T-helper 1 cell treated with Interleukin-12 subunit alpha and Interleukin-12 subunit beta and Interleukin-4 antibody, amounts not matched to agents 30 μg/mL and 1 μg/mL, for 36 hours (primary cell): ENCODE data around the gene SPSB3.

Experiments used
- H3K27ac Mint-ChIP-seq: one replicate; pipeline ENCODE4 v1.8.0; 2021; ENCODE audit warnings: mild to moderate bottlenecking, mixed read lengths
- H3K27me3 Mint-ChIP-seq: one replicate; pipeline ENCODE4 v1.8.0; 2021; ENCODE audit warnings: low read depth, mixed read lengths
- H3K36me3 Mint-ChIP-seq: one replicate; pipeline ENCODE4 v1.8.0; 2021; ENCODE audit warnings: low read depth, mixed read lengths
- H3K4me1 Mint-ChIP-seq: one replicate; pipeline ENCODE4 v1.8.0; 2021; ENCODE audit warnings: low read depth, mixed read lengths
- H3K4me3 Mint-ChIP-seq: one replicate; pipeline ENCODE4 v1.8.0; 2021; ENCODE audit warnings: mild to moderate bottlenecking, moderate library complexity, mixed read lengths
- H3K9me3 Mint-ChIP-seq: one replicate; pipeline ENCODE4 v1.8.0; 2021; ENCODE audit warnings: mixed read lengths

Gene SPSB3

DNA sequence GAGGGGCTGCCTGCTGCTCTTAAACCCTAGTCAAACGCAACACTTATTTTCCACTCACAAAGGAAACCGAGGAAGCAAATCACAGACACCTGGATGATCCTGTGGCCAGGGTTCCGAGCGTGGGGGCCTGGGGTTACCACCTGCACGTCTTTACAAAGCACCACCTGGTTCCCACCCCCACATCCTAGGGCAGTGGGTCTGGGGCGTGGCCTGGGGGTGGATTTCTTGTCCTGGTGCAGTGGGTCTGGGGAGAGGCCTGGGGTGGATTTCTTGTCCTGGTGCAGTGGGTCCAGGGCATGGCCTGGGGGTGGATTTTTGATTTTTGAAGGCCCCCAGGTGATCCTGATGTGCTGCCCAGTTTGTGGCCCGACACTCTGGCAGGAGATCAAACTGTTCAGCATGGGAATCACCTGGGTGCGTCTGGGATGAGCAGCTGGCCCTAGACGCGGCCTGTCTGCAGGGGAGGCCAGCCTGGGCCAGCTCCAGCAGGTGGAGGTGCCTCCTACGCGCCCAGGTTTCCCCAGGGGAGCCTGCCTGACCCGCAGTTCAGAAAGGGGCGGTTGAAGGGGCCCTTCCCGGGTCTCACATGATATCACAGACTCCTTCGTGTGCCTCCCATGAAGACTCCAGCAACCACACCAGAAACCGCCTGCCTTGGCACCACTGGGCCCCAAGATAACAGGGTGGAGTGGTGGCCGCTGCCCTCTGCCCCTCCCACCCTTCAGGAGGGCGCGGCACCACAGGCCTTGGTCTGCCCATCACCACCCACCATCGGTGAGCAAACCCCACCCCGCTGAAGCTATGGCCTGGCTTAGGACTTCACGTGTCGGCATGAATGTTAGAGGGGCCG is 38.0 kb upstream of the SPSB3 start:
- Mint-ChIP-seq H3K9me3 (no peaks in the 10 kb centered on the region), H3K36me3 (peaks cover 4% of the 10 kb centered on the region), H3K4me3 (no peak overlapping the region), H3K27me3 (no peaks in the 10 kb centered on the region), H3K27ac (no peak overlapping the region), H3K4me1 (peaks cover 8% of the 10 kb centered on the region)

GRCh38 chr16:1819611-1820010 is 37.2 kb upstream of the SPSB3 start:
- no peak overlapping the region for H3K4me3 Mint-ChIP-seq
- no peaks in the 10 kb centered on the region for H3K9me3 Mint-ChIP-seq
- peaks cover 7% of the 10 kb centered on the region for H3K4me1 Mint-ChIP-seq
- peaks cover 5% of the 10 kb centered on the region for H3K36me3 Mint-ChIP-seq
- H3K27ac Mint-ChIP-seq: no peak overlapping the region
- no peaks in the 10 kb centered on the region for H3K27me3 Mint-ChIP-seq

GRCh38 chr16:1818873-1819525 is 36.6 kb upstream of the SPSB3 start:
- Mint-ChIP-seq H3K4me3 (no peak overlapping the region), H3K4me1 (peaks cover 4% of the 10 kb centered on the region), H3K9me3 (no peaks in the 10 kb centered on the region), H3K27ac (no peak overlapping the region), H3K27me3 (no peaks in the 10 kb centered on the region), H3K36me3 (peaks cover 5% of the 10 kb centered on the region)

- no peak overlapping the region for H3K4me3 Mint-ChIP-seq
- H3K4me1 Mint-ChIP-seq: peaks cover 3% of the 10 kb centered on the region
- no peaks in the 10 kb centered on the region for H3K27me3 Mint-ChIP-seq
- no peak overlapping the region for H3K27ac Mint-ChIP-seq
- H3K36me3 Mint-ChIP-seq: peaks cover 8% of the 10 kb centered on the region
- H3K9me3 Mint-ChIP-seq: no peaks in the 10 kb centered on the region
These were observed 36.0 kb upstream of the SPSB3 start for GRCh38 chr16:1818204-1818872.

DNA sequence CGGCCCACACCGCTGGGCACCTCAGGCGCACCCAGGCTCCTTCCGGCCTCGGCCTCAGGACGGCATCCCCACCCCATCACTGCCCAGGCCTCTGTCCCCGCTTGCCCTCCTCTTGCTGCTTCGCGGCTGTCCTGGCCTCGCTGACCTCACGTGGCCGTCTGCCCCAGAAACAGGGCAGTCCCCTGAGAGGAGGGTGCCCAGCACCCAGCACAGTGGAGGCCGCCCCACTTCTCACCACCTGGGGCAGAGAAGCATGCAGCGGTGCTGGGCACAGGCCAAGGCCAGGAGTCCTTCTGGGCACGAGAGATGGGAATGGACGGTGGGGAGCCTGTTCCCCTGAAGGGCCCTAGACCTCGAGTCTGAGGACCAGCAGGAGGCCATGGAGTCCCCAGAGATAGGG is 35.3 kb upstream of the SPSB3 start:
- Mint-ChIP-seq H3K27me3 (no peaks in the 10 kb centered on the region), H3K36me3 (peaks cover 11% of the 10 kb centered on the region), H3K9me3 (no peaks in the 10 kb centered on the region), H3K27ac (no peak overlapping the region), H3K4me3 (no peak overlapping the region), H3K4me1 (peaks cover 3% of the 10 kb centered on the region)

DNA sequence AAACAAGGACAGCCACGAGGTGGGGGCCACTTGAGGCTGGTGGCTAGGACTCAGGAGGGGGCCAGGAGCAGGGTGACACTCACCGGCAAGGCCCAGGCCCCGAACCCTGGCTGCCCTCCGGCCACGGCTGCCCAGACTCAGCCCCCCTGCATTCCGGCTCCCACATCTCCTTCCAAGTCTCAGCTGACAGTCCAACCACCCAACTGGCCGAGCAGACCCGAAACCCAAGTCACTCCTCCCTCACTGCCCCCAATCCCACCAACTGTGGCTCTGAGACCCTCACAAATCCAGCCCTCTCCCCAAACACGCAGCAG is 34.9 kb upstream of the SPSB3 start:
- Mint-ChIP-seq H3K36me3 (peaks cover 11% of the 10 kb centered on the region), H3K4me3 (no peak overlapping the region), H3K4me1 (peaks cover 3% of the 10 kb centered on the region), H3K27ac (no peak overlapping the region), H3K9me3 (no peaks in the 10 kb centered on the region), H3K27me3 (no peaks in the 10 kb centered on the region)

DNA sequence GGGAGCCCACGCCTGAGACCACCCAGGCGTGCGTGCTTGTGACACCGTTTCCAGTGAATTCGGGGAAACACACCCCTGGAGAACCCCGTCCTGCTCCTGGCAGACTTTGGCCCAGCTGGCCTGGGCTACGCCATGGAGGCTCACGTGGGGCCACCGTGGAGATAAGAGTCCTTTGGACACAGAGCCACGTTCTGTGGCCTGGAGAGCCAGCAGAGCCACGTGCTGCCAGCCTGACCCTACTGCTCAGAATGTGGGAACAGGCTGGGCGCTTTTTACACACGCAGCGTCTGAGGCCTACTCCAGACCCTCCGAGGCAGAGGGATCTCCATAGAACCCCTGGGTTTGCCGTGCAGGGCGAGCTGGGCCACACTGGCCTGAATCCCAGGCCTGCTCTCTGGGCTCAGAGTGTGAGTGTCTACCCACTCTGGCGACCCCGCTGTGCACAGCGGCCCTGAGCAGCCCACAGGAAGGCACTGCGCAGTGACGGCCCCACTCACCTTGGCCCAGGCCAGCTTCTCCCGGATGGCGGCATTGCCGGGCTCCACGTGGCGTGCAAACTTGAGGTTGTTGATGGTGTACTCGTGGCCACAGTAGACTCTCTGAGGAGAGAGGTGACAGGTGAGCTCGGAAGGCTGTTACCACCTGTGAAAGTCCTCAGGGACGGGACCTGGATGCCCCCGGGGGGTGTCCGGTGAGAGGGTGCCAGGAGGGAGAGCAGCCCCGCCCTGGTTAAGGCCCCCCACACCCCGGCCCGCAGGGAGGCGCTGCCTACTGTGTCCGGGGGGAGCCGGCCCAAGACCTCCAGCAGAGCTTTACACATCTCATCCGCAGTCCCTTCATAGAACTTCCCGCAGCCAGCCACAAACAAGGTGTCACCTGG is 34.3 kb upstream of the SPSB3 start:
- H3K4me3 Mint-ChIP-seq: no peak overlapping the region
- H3K4me1 Mint-ChIP-seq: peaks cover 3% of the 10 kb centered on the region
- no peaks in the 10 kb centered on the region for H3K27me3 Mint-ChIP-seq
- H3K9me3 Mint-ChIP-seq: no peaks in the 10 kb centered on the region
- no peak overlapping the region for H3K27ac Mint-ChIP-seq
- peaks cover 11% of the 10 kb centered on the region for H3K36me3 Mint-ChIP-seq

GRCh38 chr16:1815461-1815860 is 33.1 kb upstream of the SPSB3 start:
- Mint-ChIP-seq H3K36me3 (peaks cover 11% of the 10 kb centered on the region), H3K27ac (no peak overlapping the region), H3K4me1 (peaks cover 3% of the 10 kb centered on the region), H3K4me3 (no peak overlapping the region), H3K9me3 (no peaks in the 10 kb centered on the region), H3K27me3 (no peaks in the 10 kb centered on the region)

DNA sequence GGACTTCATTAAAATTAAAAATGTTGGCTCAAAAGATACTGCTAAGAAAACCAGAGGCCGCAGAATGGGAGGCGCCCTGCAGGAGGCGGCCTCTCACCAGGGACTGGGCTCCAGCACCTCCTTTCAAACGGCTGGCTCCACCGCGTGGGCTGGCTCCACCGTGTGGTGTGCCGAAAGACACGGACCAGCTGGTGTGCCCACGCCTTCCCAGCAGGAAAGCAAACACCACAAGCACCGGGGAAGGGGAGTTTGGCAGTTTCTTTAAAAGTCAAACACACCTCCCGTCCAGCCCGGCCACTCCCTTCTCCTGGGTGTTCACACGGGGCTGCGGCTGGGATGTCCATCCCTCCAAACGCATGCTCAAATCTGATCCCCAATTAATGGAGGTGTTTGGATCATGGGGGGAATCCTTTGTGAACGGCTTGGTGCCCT is 30.4 kb upstream of the SPSB3 start:
- no peaks in the 10 kb centered on the region for H3K9me3 Mint-ChIP-seq
- peaks cover 9% of the 10 kb centered on the region for H3K36me3 Mint-ChIP-seq
- H3K27me3 Mint-ChIP-seq: no peaks in the 10 kb centered on the region
- H3K27ac Mint-ChIP-seq: no peak overlapping the region
- H3K4me3 Mint-ChIP-seq: no peak overlapping the region
- H3K4me1 Mint-ChIP-seq: peaks cover 3% of the 10 kb centered on the region

- Mint-ChIP-seq H3K27ac (no peak overlapping the region), H3K36me3 (peaks cover 12% of the 10 kb centered on the region), H3K4me3 (no peak overlapping the region), H3K4me1 (peaks cover 3% of the 10 kb centered on the region), H3K9me3 (no peaks in the 10 kb centered on the region), H3K27me3 (no peaks in the 10 kb centered on the region)
These were observed 28.2 kb upstream of the SPSB3 start for GRCh38 chr16:1810536-1810935.

GRCh38 chr16:1810106-1810505 is 27.7 kb upstream of the SPSB3 start:
- no peak overlapping the region for H3K27ac Mint-ChIP-seq
- H3K27me3 Mint-ChIP-seq: no peaks in the 10 kb centered on the region
- no peaks in the 10 kb centered on the region for H3K4me1 Mint-ChIP-seq
- no peaks in the 10 kb centered on the region for H3K9me3 Mint-ChIP-seq
- no peak overlapping the region for H3K4me3 Mint-ChIP-seq
- peaks cover 9% of the 10 kb centered on the region for H3K36me3 Mint-ChIP-seq

DNA sequence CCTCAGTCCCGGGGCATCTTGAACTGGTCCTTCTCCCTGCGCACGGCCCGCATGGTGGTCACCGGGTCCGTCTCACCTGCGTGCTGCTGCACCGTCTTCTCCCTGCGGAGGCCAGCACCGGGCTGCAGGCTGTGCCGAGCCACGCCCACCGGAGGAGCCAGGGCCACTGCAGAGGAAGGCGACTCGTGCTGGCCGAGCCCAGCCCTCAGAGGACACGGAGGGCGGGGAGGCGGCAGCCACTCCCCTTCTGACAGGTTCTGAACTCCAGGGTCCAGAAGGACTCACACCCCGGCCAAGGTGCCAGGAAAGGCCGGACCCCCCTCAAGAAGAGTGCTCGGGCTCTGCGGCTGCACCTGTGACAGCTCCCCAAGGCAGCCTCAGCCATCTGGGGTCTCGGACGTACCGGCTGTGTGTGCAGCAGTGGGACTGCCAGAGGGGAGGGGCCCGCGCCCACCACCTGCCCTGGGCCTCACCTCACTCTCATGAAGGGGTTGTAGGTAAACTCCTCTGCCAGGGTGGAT is 27.0 kb upstream of the SPSB3 start:
- Mint-ChIP-seq H3K4me3 (no peak overlapping the region), H3K9me3 (no peaks in the 10 kb centered on the region), H3K4me1 (no peaks in the 10 kb centered on the region), H3K36me3 (peaks cover 9% of the 10 kb centered on the region), H3K27me3 (no peaks in the 10 kb centered on the region), H3K27ac (no peak overlapping the region)

DNA sequence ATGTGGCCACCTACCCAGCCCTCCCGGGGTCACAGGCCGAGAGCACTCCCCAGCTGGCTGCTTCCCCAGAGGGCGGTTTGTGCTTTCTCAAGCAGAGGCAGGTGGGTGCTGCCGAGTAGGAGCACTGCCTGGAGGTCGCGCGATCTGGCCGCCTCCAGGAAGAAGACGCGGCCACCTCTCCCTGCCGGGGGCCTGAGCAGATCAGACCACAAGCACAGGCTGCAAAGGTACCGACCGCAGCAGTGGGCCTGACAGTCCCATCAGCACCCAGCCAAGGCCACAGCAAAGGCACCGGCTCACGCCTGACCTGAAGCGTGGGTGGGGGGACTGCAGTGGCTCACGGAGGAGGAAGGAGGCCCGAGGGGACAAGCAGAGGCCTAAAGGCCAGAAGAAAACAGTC is 26.3 kb upstream of the SPSB3 start:
- Mint-ChIP-seq H3K9me3 (no peaks in the 10 kb centered on the region), H3K4me3 (no peak overlapping the region), H3K36me3 (peaks cover 9% of the 10 kb centered on the region), H3K27me3 (no peaks in the 10 kb centered on the region), H3K27ac (no peak overlapping the region), H3K4me1 (no peaks in the 10 kb centered on the region)

GRCh38 chr16:1807626-1808025 is 25.3 kb upstream of the SPSB3 start:
- peaks cover 3% of the 10 kb centered on the region for H3K36me3 Mint-ChIP-seq
- H3K27ac Mint-ChIP-seq: no peak overlapping the region
- H3K4me1 Mint-ChIP-seq: no peaks in the 10 kb centered on the region
- no peaks in the 10 kb centered on the region for H3K27me3 Mint-ChIP-seq
- H3K4me3 Mint-ChIP-seq: no peak overlapping the region
- H3K9me3 Mint-ChIP-seq: no peaks in the 10 kb centered on the region
